A673 (cell line): ENCODE data around the gene R3HDM4.

Source experiments
- EZH2 ChIP-seq: fragments of 200-600 bp; sonication (generic); IDR thresholded peaks from 2 replicates; pipeline ENCODE4 v1.6.1; 2017; ENCODE audit warnings: borderline replicate concordance, low read depth, mild to moderate bottlenecking, mixed read lengths, antibody characterized with exemption, low read length; ENCODE audit not compliant: poor library complexity, severe bottlenecking
- TF ChIP-seq, protein P1 (sequence below): fragments of 300-800, 200-600 bp; sonication (generic); conservative IDR thresholded peaks from 2 replicates; pipeline ENCODE4 v1.5.1; 2017; ENCODE audit warnings: low read depth, mild to moderate bottlenecking, antibody characterized with exemption, low read length, moderate library complexity, mixed read lengths

DNA sequence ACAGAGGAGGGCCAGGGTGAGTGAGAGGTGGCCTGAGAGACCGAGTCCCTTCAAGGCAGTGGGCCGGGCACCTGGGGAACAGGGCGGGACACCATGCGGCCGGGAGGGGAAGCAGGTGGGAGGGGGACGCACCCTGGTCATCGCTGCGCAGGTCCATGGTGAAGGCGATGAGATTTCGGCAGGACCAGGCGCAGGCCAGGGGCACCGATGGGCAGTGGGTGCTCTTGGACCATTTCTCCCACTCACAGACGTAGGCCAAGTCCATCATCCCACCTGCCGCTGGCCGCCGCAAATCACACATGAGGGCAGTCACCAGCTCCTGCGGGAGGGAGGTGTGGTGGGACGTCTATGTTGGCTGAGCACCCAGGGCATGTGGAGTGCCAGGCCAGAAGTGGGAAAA lies 22.2 kb downstream of the R3HDM4 start:
- TF ChIP-seq, protein P1, sequence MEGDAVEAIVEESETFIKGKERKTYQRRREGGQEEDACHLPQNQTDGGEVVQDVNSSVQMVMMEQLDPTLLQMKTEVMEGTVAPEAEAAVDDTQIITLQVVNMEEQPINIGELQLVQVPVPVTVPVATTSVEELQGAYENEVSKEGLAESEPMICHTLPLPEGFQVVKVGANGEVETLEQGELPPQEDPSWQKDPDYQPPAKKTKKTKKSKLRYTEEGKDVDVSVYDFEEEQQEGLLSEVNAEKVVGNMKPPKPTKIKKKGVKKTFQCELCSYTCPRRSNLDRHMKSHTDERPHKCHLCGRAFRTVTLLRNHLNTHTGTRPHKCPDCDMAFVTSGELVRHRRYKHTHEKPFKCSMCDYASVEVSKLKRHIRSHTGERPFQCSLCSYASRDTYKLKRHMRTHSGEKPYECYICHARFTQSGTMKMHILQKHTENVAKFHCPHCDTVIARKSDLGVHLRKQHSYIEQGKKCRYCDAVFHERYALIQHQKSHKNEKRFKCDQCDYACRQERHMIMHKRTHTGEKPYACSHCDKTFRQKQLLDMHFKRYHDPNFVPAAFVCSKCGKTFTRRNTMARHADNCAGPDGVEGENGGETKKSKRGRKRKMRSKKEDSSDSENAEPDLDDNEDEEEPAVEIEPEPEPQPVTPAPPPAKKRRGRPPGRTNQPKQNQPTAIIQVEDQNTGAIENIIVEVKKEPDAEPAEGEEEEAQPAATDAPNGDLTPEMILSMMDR, result no peak
- TF ChIP-seq EZH2, result no peak
